ENCODE measurements around the gene GNAI1. TPM values are rescaled to one million over a fixed set of nuclear protein-coding genes. Genes with fewer than 3 reads are reported as not detected.

Gene GNAI1
- total RNA-seq, 4 donors from 2014 or later: 115 to 153 (median 120) TPM

DNA sequence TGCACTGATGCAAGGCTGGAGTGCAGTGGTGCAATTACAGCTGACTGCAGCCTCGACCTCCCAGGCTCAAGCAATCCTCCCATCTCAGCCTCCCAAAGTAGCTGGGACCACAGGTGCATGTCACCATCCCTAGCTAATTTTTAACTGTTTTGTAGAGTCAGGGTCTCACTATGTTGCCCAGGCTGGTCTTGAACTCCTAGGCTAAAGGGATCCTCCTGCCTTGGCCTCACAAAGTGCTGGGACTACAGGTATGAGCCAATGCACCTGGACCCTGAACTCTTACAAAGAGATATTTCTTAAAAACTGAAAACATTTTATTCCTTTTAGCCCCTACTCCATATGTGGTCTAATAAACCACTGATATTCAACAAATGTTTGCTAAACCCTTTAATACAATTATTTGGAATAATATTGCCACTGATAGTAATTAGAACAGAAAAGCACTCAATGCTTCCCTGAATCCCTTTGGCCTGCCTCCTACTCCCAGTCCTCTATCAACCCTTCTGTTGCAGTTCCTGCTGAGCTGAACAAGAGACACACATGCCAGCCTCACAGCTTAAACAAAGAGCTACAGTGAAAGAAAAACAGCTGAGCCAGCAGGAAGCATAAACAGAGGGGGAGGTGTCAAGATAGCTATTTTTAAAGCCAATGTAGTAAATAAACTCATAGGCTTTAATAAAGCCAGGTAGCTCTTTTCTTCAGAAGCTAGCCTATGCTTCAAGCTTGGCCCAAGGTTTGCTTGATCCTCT, 7.0 kb upstream of the GNAI1 start:
- intact Hi-C loops (cut with DNase I; ENCODE audit: low total_unique reads): no loop called here
- no peak overlapping the region for H3K4me3 ChIP-seq (ENCODE audit: low read depth, poor library complexity, severe bottlenecking)
- 82 to 94% methylated on average over 1 of the region's 1 CpG for WGBS, 2 donors
- no peak for DNase-seq (ENCODE audit: low spot score in 2 of 2)
- no peak for TF ChIP-seq CTCF (IDR thresholded peaks at IDR 0.05)
- no peak for TF ChIP-seq POLR2A (IDR thresholded peaks at IDR 0.05)

- H3K4me3 ChIP-seq (ENCODE audit: low read depth, poor library complexity, severe bottlenecking): no peak overlapping the region
- WGBS, 2 donors: 85 to 91% methylated on average over 3 of the region's 3 CpGs
- TF ChIP-seq CTCF (IDR thresholded peaks at IDR 0.05): no peak
- no peak for TF ChIP-seq POLR2A (IDR thresholded peaks at IDR 0.05)
- intact Hi-C loops (cut with DNase I; ENCODE audit: low total_unique reads): no loop called here
- no peak for DNase-seq (ENCODE audit: low spot score in 2 of 2)
Observed at GRCh38 chr7:80128918-80129317, 5.7 kb upstream of the GNAI1 start.

DNA sequence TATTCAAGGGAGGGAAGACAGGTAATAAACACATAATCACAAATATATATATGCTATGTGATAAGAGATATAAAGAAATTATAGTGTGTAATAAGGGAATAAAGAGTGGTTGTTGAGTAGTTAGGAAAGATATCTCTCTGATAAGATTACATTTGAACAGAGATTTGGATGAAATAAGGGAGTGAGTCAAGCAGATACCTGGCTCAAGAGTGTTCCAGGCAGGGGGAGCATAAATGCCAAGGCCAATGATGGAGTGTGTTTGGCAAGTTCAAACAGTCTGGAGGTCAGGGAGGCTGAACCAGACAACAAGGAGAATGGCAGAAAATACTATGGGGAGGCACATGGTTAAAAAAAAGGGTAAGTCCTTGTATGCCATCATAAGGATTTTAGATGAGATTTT, 4.8 kb upstream of the GNAI1 start:
- TF ChIP-seq CTCF (IDR thresholded peaks at IDR 0.05): no peak
- no peak for TF ChIP-seq POLR2A (IDR thresholded peaks at IDR 0.05)
- DNase-seq (ENCODE audit: low spot score in 2 of 2): no peak
- intact Hi-C loops (cut with DNase I; ENCODE audit: low total_unique reads): no loop called here
- no peak overlapping the region for H3K4me3 ChIP-seq (ENCODE audit: low read depth, poor library complexity, severe bottlenecking)

DNA sequence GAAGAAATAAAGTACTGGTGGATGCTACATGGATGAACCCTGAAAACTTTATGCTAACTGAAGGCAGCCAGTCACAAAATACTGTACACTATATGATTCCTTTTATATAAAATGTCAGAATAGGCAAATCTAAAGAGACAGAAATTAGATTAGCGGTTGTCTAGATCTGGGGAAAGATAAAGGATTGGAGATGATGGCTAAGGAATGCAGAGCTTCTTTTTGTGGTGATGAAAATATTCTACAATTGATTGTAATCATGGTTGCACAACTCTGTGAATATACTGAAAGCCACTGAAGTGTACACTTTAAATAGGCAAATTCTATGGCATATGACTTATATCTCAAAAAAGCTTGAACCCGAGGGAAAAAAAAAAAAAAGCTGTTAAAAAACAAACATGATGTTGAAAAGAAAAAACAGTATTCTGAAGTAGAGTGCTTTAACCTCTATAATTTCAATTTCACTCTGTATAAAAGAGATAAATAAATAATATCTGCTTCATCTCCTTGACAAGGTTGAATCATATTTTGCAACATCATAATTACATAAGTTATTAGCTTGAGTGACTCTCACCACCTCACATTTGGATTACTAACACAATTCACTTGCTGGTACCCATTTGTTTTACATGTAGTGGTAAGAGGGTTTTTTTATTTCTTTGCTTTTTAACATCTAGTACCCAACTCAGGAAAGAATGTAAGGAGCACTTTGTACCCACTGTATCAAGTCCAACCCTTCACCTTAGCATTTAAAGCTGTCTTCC, 2.8 kb upstream of the GNAI1 start:
- DNase-seq (ENCODE audit: low spot score in 2 of 2): no peak
- 52 to 54% methylated on average over 2 of the region's 2 CpGs for WGBS, 2 donors
- TF ChIP-seq POLR2A (IDR thresholded peaks at IDR 0.05): no peak
- no peak for TF ChIP-seq CTCF (IDR thresholded peaks at IDR 0.05)
- intact Hi-C loops (cut with DNase I; ENCODE audit: low total_unique reads): no loop called here
- H3K4me3 ChIP-seq (ENCODE audit: low read depth, poor library complexity, severe bottlenecking): no peak overlapping the region

GRCh38 chr7:80132594-80132993, 2.0 kb upstream of the GNAI1 start:
- no peak overlapping the region for H3K4me3 ChIP-seq (ENCODE audit: low read depth, poor library complexity, severe bottlenecking)
- TF ChIP-seq POLR2A (IDR thresholded peaks at IDR 0.05) (no peak), CTCF (IDR thresholded peaks at IDR 0.05) (no peak)
- 67 to 72% methylated on average over 3 of the region's 3 CpGs for WGBS, 2 donors
- DNase-seq (ENCODE audit: low spot score in 2 of 2): no peak
- intact Hi-C loops (cut with DNase I; ENCODE audit: low total_unique reads): no loop called here
